H4 (cell line): Measurements from ENCODE around the gene LHFPL3. TPM values are rescaled to one million over a fixed set of nuclear protein-coding genes. Genes with fewer than 3 reads are reported as not detected.
"Not testable (repeated sequence)": the region's sequence is repeated elsewhere in the genome, so short reads cannot be mapped to it uniquely, and the experiment has no call there.

Experiments
- DNase-seq: peaks from one replicate; pipeline ENCODE4 v3.0.0-alpha.2; 2015; ENCODE audit warnings: low spot score
- total RNA-seq: library from RNA; depleted of rRNA; stranded (reverse); fragments of >200 nt; shearing (Covaris generic); gene quantifications from 2 replicates; pipeline ENCODE4 v1.2.3, GENCODE V29; 2014

Gene LHFPL3
- total RNA-seq, 1 experiment from 2014 or later: 0.43 TPM

- no peak for DNase-seq
Measured at GRCh38 chr7:104895522-104896236, 567.3 kb downstream of the LHFPL3 start.

- no peak for DNase-seq
Measured at GRCh38 chr7:104898434-104898833, 570.0 kb downstream of the LHFPL3 start.

GRCh38 chr7:104900525-104901239 is 572.3 kb downstream of the LHFPL3 start:
- DNase-seq: no peak

- DNase-seq: no peak
Measured at GRCh38 chr7:104901240-104901619, 572.8 kb downstream of the LHFPL3 start.

GRCh38 chr7:104902183-104902582 is 573.8 kb downstream of the LHFPL3 start:
- no peak for DNase-seq

- DNase-seq: no peak
Measured at GRCh38 chr7:104903044-104903443, 574.6 kb downstream of the LHFPL3 start.

GRCh38 chr7:104903846-104904245 is 575.4 kb downstream of the LHFPL3 start:
- DNase-seq: no peak

- DNase-seq: no peak
Measured at GRCh38 chr7:104906032-104906431, 577.6 kb downstream of the LHFPL3 start.

GRCh38 chr7:104906556-104906955 is 578.2 kb downstream of the LHFPL3 start:
- DNase-seq: no peak

GRCh38 chr7:104908636-104909035 is 580.2 kb downstream of the LHFPL3 start:
- no peak for DNase-seq

- no peak for DNase-seq
Measured at GRCh38 chr7:104909096-104909495, 580.7 kb downstream of the LHFPL3 start.

- DNase-seq: peak; percentile 22
Measured at GRCh38 chr7:104914421-104914820, 586.0 kb downstream of the LHFPL3 start.

- no peak for DNase-seq
Measured at GRCh38 chr7:104921596-104921995, 593.2 kb downstream of the LHFPL3 start.

GRCh38 chr7:104922182-104923009 is 594.0 kb downstream of the LHFPL3 start:
- DNase-seq: no peak

GRCh38 chr7:104923010-104923421 is 594.6 kb downstream of the LHFPL3 start:
- DNase-seq: peak; percentile 89

- not testable (repeated sequence) for DNase-seq
Measured at GRCh38 chr7:104926189-104926588, 597.8 kb downstream of the LHFPL3 start.

- no peak for DNase-seq
Measured at GRCh38 chr7:104926601-104927041, 598.2 kb downstream of the LHFPL3 start.

GRCh38 chr7:104927055-104927454 is 598.7 kb downstream of the LHFPL3 start:
- no peak for DNase-seq

- DNase-seq: no peak
Measured at GRCh38 chr7:104928721-104929400, 600.5 kb downstream of the LHFPL3 start.

- no peak for DNase-seq
Measured at GRCh38 chr7:104929921-104930320, 601.5 kb downstream of the LHFPL3 start.

GRCh38 chr7:104931181-104931781 is 602.9 kb downstream of the LHFPL3 start:
- no peak for DNase-seq
